ENCODE data around the gene PANK4.

Gene PANK4

DNA sequence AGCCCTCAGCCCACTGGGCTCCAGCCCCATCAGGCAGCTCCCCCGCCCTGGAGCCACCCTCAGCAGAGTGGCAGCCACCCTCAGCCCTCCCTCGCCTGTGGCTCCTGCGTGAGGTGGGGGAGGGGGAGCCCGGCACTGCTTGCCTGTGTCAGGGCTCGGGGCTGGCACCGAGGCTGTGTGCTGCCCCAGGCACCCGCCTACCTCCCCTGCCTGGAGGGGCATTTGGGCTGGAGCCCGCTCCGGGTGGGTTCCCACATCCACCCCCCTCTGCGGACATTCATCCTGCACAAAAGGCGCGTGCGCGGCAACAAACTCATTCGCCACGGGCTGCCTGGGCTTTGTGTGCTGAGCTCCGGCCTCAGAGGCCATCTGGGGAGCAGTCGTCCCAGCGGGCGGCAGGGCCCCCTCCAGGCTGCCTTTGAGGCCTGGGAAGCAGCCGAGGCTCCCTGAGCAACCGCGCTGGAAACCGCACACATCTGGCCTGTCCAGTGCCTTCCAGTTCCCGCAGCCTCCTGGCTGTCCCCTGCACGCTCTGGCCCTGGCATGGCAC lies 17.2 kb upstream of the PANK4 start:
- H3K27me3 Mint-ChIP-seq = peaks cover 1% of the 10 kb centered on the region
- no peak overlapping the region for H3K27ac Mint-ChIP-seq
- H3K36me3 Mint-ChIP-seq (ENCODE audit: low read depth) = no peaks in the 10 kb centered on the region
- DNase-seq = no peak
- H3K9me3 Mint-ChIP-seq = no peaks in the 10 kb centered on the region
- H3K4me1 Mint-ChIP-seq = peaks cover 14% of the 10 kb centered on the region
- no peak for ATAC-seq
- no peak overlapping the region for H3K4me3 Mint-ChIP-seq

- DNase-seq = no peak
- H3K27ac Mint-ChIP-seq = no peak overlapping the region
Observed at GRCh38 chr1:2542246-2542915, 16.0 kb upstream of the PANK4 start.

DNA sequence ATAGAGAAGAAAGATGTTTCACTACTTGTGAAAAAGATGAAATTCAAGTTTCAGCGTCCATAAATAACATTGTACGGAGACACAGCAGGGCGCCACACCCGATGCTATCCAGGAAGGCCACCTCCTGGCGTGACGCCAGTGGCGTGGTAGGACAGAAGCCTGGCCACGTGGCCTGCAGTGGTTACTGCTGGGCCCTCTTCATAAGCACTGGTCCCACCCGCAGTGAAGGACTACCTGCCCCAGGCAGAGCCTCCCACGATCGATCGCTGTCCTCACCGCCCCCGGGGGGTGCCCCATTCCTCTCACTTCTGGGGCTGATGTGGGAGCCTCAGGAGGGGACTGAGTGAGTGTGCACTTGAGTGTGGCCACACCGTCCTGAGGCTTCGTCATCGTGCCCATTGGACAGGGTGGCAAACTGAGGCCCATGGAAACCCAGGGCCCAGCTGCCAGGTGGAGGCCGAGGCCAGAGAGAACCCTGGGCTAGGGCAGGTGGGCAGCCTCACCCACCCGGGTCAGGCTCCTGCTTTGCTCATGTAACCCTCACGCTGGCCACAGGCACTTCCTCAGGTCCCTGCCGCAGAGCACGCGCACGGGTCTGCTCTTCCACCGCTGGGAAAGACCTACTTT lies 15.3 kb upstream of the PANK4 start:
- H3K27me3 Mint-ChIP-seq = peaks cover 1% of the 10 kb centered on the region
- H3K27ac Mint-ChIP-seq = no peak overlapping the region
- H3K4me3 Mint-ChIP-seq = no peak overlapping the region
- H3K4me1 Mint-ChIP-seq = peaks cover 3% of the 10 kb centered on the region
- ATAC-seq = no peak
- H3K36me3 Mint-ChIP-seq (ENCODE audit: low read depth) = no peaks in the 10 kb centered on the region
- DNase-seq = no peak
- no peaks in the 10 kb centered on the region for H3K9me3 Mint-ChIP-seq

More at GRCh38 chr1:2542246-2542915, 16.0 kb upstream of the PANK4 start:
- no peak for ATAC-seq
- peaks cover 3% of the 10 kb centered on the region for H3K4me1 Mint-ChIP-seq
- H3K36me3 Mint-ChIP-seq (ENCODE audit: low read depth) = no peaks in the 10 kb centered on the region
- H3K27me3 Mint-ChIP-seq = peaks cover 1% of the 10 kb centered on the region
- no peaks in the 10 kb centered on the region for H3K9me3 Mint-ChIP-seq
- no peak overlapping the region for H3K4me3 Mint-ChIP-seq

DNA sequence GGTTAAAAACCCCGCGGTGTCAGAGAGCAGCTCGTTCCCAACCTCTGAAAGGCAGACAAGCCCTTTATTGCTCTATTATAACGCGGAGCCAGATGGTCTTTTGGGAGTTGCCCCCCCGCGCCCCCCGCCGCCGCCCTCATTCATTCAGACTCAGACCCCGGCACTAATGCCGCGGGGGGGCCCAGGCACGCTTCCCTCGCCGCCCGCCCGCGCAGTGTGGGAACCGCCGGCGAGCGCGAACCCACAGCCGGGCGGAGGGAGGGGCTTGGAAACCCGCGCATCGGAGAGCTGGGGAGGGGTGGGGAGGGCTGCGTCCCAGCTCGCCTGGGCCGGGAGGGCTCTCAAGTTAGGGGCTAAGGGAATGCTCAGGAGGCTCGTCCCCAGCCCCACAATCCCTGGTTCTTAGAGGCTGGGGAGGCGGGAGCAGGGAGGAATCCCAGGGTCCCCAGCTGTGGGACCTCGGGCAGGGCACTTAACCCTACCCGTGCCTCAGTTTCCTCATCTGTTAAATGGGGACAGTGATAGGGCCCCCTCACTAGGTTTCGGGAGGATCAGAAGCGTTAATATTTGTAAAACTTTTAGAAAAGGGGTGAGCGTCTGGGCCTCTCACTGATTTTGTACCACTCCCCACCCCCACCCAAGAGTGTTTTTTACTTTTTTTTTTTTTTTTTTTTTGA lies 14.6 kb upstream of the PANK4 start:
- peaks cover 3% of the 10 kb centered on the region for H3K4me1 Mint-ChIP-seq
- no peak overlapping the region for H3K4me3 Mint-ChIP-seq
- H3K27me3 Mint-ChIP-seq = peaks cover 3% of the 10 kb centered on the region
- no peaks in the 10 kb centered on the region for H3K9me3 Mint-ChIP-seq
- ATAC-seq (no peak), DNase-seq (no peak)
- H3K36me3 Mint-ChIP-seq (ENCODE audit: low read depth) = no peaks in the 10 kb centered on the region
- no peak overlapping the region for H3K27ac Mint-ChIP-seq

DNA sequence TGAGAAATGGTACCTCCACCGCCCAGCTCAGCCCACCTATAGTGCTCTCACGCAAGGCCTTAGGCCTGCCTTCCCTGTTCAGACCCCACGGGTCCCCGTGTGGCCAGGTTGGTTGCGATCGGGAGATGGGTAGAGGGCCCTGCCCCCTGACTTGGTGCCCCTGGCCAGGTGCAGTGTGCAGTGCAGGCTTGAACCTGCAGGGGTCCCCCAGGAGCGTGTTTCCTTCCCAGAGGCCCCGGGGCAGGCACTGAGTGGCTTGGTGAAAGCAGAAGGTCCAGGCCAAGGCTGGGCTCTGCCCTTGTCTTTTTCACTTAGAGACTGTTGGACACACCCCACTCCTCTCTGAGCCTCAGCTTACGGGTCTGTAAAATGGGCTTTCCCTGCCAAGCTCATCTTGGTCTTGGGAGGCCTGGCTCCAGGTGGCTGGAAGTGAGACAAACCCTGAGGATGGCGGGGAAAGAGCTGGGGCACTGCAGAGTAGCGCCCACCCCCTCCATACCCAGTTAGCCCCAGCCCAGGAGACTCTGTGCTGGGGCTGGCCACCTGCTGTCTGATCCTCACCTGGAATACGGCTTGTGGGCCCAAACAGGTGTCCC lies 13.0 kb upstream of the PANK4 start:
- ATAC-seq (peak; percentile 35), DNase-seq (no peak)
- Mint-ChIP-seq H3K9me3 (no peaks in the 10 kb centered on the region), H3K36me3 (ENCODE audit: low read depth) (no peaks in the 10 kb centered on the region), H3K27me3 (peaks cover 6% of the 10 kb centered on the region), H3K4me3 (no peak overlapping the region), H3K27ac (no peak overlapping the region), H3K4me1 (peaks cover 2% of the 10 kb centered on the region)

- ATAC-seq = no peak
- Mint-ChIP-seq H3K27ac (no peak overlapping the region), H3K27me3 (peaks cover 8% of the 10 kb centered on the region), H3K4me3 (no peak overlapping the region), H3K36me3 (ENCODE audit: low read depth) (no peaks in the 10 kb centered on the region), H3K4me1 (peaks cover 2% of the 10 kb centered on the region), H3K9me3 (no peaks in the 10 kb centered on the region)
- no peak for DNase-seq
Observed at GRCh38 chr1:2538872-2539271, 12.5 kb upstream of the PANK4 start.

GRCh38 chr1:2538376-2538775 lies 12.0 kb upstream of the PANK4 start:
- no peak overlapping the region for H3K27ac Mint-ChIP-seq
- peaks cover 2% of the 10 kb centered on the region for H3K4me1 Mint-ChIP-seq
- DNase-seq (no peak), ATAC-seq (no peak)
- peaks cover 9% of the 10 kb centered on the region for H3K27me3 Mint-ChIP-seq
- no peaks in the 10 kb centered on the region for H3K9me3 Mint-ChIP-seq
- no peaks in the 10 kb centered on the region for H3K36me3 Mint-ChIP-seq (ENCODE audit: low read depth)
- H3K4me3 Mint-ChIP-seq = no peak overlapping the region

GRCh38 chr1:2537784-2538115 lies 11.4 kb upstream of the PANK4 start:
- Mint-ChIP-seq H3K4me1 (peaks cover 2% of the 10 kb centered on the region), H3K4me3 (no peak overlapping the region), H3K27me3 (peaks cover 9% of the 10 kb centered on the region), H3K36me3 (ENCODE audit: low read depth) (no peaks in the 10 kb centered on the region), H3K9me3 (no peaks in the 10 kb centered on the region), H3K27ac (no peak overlapping the region)
- DNase-seq (no peak), ATAC-seq (no peak)

DNA sequence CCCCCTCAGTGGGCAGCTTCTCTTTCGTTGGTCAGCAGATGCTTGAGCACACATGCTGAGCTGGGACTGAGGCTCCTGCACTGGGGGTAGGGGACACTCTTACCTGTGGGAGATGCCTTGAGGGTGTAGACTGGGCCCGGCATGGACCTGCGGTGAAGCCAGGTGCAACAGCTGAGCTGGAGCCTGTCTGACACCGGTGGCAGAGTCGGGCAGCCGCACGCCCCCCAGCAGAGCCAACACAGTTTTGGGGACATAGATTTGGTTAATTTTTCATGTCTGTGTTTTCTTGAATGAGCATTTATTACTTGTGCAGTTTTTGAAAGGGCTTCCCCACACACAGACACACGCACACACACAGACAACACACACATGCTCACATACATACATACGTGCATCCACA lies 9.6 kb upstream of the PANK4 start:
- H3K9me3 Mint-ChIP-seq = no peaks in the 10 kb centered on the region
- DNase-seq (no peak), ATAC-seq (no peak)
- no peaks in the 10 kb centered on the region for H3K36me3 Mint-ChIP-seq (ENCODE audit: low read depth)
- H3K27ac Mint-ChIP-seq = no peak overlapping the region
- peaks cover under 1% of the 10 kb centered on the region for H3K4me1 Mint-ChIP-seq
- peaks cover 16% of the 10 kb centered on the region for H3K27me3 Mint-ChIP-seq
- no peak overlapping the region for H3K4me3 Mint-ChIP-seq

DNA sequence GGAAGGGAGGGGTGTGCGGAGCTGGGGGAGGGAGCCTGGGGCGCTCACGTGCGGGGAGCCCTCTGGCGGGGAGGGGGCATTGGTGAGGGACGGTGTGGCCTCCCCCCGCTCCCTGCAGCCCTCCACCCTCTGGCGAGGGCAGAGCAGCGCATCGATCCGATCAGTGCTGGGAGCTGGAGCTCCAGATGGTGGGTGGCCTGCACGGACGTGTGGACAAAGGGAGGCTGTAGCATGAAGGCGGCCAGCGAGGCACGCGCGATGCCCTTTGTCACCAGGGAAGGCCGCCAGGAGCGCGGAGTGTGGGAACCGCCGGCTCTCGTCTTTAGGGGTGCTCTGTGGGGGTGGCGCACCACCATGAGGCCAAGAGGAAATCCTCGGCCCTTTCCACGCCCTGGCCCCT lies 9.1 kb upstream of the PANK4 start:
- Mint-ChIP-seq H3K36me3 (ENCODE audit: low read depth) (no peaks in the 10 kb centered on the region), H3K27ac (no peak overlapping the region), H3K27me3 (peaks cover 21% of the 10 kb centered on the region), H3K4me1 (peaks cover 2% of the 10 kb centered on the region), H3K4me3 (no peak overlapping the region), H3K9me3 (no peaks in the 10 kb centered on the region)
- ATAC-seq = no peak
- DNase-seq = no peak

DNA sequence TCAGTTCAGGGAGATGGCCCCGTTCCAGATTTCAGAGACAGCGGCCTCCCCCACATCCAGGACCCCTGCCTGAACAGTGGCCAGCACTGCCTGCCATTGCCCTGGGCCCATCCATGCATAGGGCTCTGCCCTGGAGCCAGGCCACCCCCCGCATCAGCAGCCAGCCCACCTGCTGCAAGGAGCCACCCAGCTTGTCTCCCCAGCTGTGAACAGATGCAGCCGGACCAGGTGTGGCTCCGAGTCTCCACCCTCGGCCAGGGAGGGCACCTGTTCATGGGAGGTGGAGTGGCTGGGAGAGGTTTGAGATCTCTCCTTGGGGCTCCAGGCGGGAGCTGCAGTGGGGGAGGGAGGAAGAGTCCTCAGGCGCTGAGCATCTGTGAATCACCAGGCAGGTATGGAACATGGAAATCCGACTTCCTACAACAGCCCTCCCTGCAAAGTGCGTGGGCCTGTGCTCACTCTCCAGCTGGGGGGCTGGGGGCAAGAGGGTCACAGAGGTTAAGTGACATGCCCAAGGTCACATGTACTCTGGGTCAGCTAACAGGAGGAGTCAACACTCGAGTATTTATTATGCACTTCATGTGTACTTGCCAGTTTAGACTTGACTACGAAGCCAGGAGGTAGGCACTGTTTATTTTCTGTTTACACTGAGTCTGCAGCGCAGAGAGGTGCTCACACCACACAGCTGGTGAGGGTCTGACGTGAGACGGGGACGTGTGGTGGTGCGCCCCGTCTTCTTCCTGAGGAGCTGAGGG lies 8.5 kb upstream of the PANK4 start:
- Mint-ChIP-seq H3K27me3 (peaks cover 21% of the 10 kb centered on the region), H3K4me3 (no peak overlapping the region), H3K27ac (no peak overlapping the region)

DNA sequence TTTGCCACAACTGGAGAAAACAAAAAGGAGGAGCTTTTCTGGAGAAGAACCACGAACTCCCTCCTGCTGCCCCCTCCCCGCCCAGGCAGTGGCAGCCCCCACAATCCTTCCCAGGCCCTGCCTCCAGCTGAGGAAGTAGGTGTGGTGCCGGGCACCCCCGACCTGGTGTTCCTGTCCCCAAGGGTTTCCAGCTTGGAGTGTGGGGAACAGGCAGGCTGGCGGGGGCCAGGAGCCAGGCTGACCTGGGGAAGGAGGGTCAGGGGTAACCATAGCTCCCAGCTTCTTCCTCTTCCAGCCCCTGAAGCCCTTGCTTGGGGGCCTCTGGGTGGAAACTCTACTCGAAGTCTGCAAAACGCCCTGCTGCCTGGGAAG lies 7.9 kb upstream of the PANK4 start:
- H3K27me3 Mint-ChIP-seq = peaks cover 21% of the 10 kb centered on the region
- no peak overlapping the region for H3K4me3 Mint-ChIP-seq
- no peaks in the 10 kb centered on the region for H3K36me3 Mint-ChIP-seq (ENCODE audit: low read depth)
- H3K27ac Mint-ChIP-seq = no peak overlapping the region
- no peaks in the 10 kb centered on the region for H3K9me3 Mint-ChIP-seq
- ATAC-seq (no peak), DNase-seq (no peak)
- peaks cover 2% of the 10 kb centered on the region for H3K4me1 Mint-ChIP-seq

More for the DNA sequence above, 8.5 kb upstream of the PANK4 start:
- H3K9me3 Mint-ChIP-seq = no peaks in the 10 kb centered on the region
- DNase-seq (no peak), ATAC-seq (no peak)
- H3K4me1 Mint-ChIP-seq = peaks cover 2% of the 10 kb centered on the region
- no peaks in the 10 kb centered on the region for H3K36me3 Mint-ChIP-seq (ENCODE audit: low read depth)

GRCh38 chr1:2533365-2533764 lies 7.0 kb upstream of the PANK4 start:
- no peak overlapping the region for H3K4me3 Mint-ChIP-seq
- no peak overlapping the region for H3K27ac Mint-ChIP-seq
- H3K36me3 Mint-ChIP-seq (ENCODE audit: low read depth) = no peaks in the 10 kb centered on the region
- H3K9me3 Mint-ChIP-seq = no peaks in the 10 kb centered on the region
- no peak for ATAC-seq
- DNase-seq = no peak
- H3K4me1 Mint-ChIP-seq = peaks cover 8% of the 10 kb centered on the region
- peaks cover 25% of the 10 kb centered on the region for H3K27me3 Mint-ChIP-seq

DNA sequence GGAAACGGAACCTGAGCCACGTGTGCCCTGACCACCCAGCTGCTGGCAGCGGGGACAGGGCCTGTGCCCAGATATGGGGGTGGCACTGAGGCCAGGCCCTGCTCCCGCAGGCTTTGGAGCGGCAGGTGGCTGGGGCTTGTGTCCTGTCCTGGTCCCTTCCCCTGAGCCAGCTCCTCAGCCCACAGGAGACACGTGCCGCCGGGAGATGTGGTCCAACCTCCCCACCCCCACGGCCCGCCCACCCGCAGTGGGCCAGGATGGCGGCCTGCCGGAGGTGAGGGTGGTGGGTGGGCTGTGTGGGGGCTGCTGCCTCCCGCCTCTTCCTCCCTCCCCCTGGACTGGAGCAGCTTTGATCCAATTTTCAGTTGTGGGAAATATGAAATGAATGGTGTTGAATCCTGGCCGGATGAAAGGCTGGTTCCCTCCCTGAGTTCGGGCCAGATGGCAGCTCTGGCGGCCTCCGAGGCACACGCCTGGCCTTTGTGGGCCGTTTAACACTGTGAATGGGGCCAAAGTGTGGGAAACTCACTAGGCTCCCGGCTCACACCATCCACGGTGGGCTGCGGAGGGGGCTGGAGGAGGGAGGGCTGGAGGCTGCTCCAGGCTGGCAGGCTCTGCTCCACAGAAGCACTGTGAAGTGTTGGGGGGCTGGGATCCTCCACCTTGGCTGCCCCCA lies 6.2 kb upstream of the PANK4 start:
- Mint-ChIP-seq H3K36me3 (ENCODE audit: low read depth) (no peaks in the 10 kb centered on the region), H3K4me3 (no peak overlapping the region), H3K27me3 (peaks cover 25% of the 10 kb centered on the region), H3K27ac (no peak overlapping the region), H3K4me1 (peaks cover 8% of the 10 kb centered on the region), H3K9me3 (no peaks in the 10 kb centered on the region)
- ATAC-seq (no peak), DNase-seq (no peak)

All from activated naive CD8-positive, alpha-beta T cell treated with anti-CD3 and anti-CD28 coated beads, Interleukin-2, amount 50 U/mL, for 24 hours (primary cell).